CD8-positive, alpha-beta memory T cell (primary cell): ENCODE measurements around the gene OR4D1. TPM values are rescaled to one million over a fixed set of nuclear protein-coding genes. Genes with fewer than 3 reads are reported as not detected.

Source experiments
- CTCF ChIA-PET: fragments of 350-600 bp; sonication (Branson Sonifier 250); formaldehyde crosslinking; loops from one replicate; lab custom pipeline; 2021; ENCODE audit warnings: antibody characterized with exemption; lab: Charles Lee
- POLR2A ChIA-PET: fragments of 350-600 bp; sonication (Branson Sonifier 250); formaldehyde crosslinking; loops from one replicate; lab custom pipeline; 2021; ENCODE audit warnings: antibody characterized with exemption; lab: Charles Lee
- DNase-seq, 5 donors: peaks; one replicate each; pipeline versions ENCODE4 v3.0.0 to v3.0.0-alpha.2; 2020 to 2022; ENCODE audit warnings: mixed read lengths in 1 of 5
- H3K27ac ChIP-seq: one replicate; pipeline ENCODE4 v1.7.0; 2013; ENCODE audit warnings: low read depth, mild to moderate bottlenecking, low read length, moderate library complexity
- H3K27me3 ChIP-seq: 2 replicates; pipeline ENCODE4 v1.7.0; 2013; ENCODE audit warnings: low read length, mild to moderate bottlenecking; ENCODE audit not compliant: insufficient read depth, poor library complexity, severe bottlenecking
- H3K36me3 ChIP-seq: 2 replicates; pipeline ENCODE4 v1.7.0; 2013; ENCODE audit warnings: mild to moderate bottlenecking, low read length, moderate library complexity; ENCODE audit not compliant: insufficient read depth
- H3K4me1 ChIP-seq: 2 replicates; pipeline ENCODE4 v1.7.0; 2013; ENCODE audit warnings: mild to moderate bottlenecking, low read length, moderate library complexity; ENCODE audit not compliant: insufficient read depth
- H3K4me3 ChIP-seq: 2 replicates; pipeline ENCODE4 v1.7.0; 2013; ENCODE audit warnings: mild to moderate bottlenecking, low read length
- H3K9me3 ChIP-seq: 2 replicates; pipeline ENCODE4 v1.7.0; 2013; ENCODE audit warnings: mild to moderate bottlenecking, low read length
- H3K27ac Mint-ChIP-seq, 8 donors: one replicate each; pipeline ENCODE4 v1.8.0; 2020 to 2021; ENCODE audit warnings: mixed read lengths in 8 of 8, mild to moderate bottlenecking in 6 of 8, inconsistent platforms in 3 of 8, moderate library complexity in 3 of 8
- H3K27me3 Mint-ChIP-seq, 2 donors: one replicate each; pipeline ENCODE4 v1.8.0; 2020 to 2021; ENCODE audit warnings: mixed read lengths in 2 of 2, mild to moderate bottlenecking in 1 of 2, moderate library complexity in 1 of 2
- H3K36me3 Mint-ChIP-seq, 3 donors: one replicate each; pipeline ENCODE4 v1.8.0; 2020 to 2021; ENCODE audit warnings: mixed read lengths in 3 of 3, inconsistent platforms in 1 of 3, mild to moderate bottlenecking in 1 of 3
- H3K4me1 Mint-ChIP-seq, 3 donors: one replicate each; pipeline ENCODE4 v1.8.0; 2020 to 2021; ENCODE audit warnings: mixed read lengths in 3 of 3, inconsistent platforms in 1 of 3, mild to moderate bottlenecking in 1 of 3
- H3K4me3 Mint-ChIP-seq, 7 donors: one replicate each; pipeline ENCODE4 v1.8.0; 2020 to 2021; ENCODE audit warnings: mixed read lengths in 7 of 7, mild to moderate bottlenecking in 6 of 7, moderate library complexity in 4 of 7, inconsistent platforms in 2 of 7
- H3K9me3 Mint-ChIP-seq, 5 donors: one replicate each; pipeline ENCODE4 v1.8.0; 2020 to 2022; ENCODE audit warnings: mixed read lengths in 5 of 5, mild to moderate bottlenecking in 3 of 5, moderate library complexity in 2 of 5, inconsistent platforms in 1 of 5
- polyA plus RNA-seq: library from polyadenylated mRNA; unstranded; fragments of 300-500 nt; fragmentation: Illumina TruSeq; gene quantifications from one replicate; pipeline ENCODE4 v1.2.3, GENCODE V29; 2021
- total RNA-seq, 2 experiments: library from RNA; stranded (reverse); gene quantifications; one replicate each; pipeline ENCODE4 v1.2.3, GENCODE V29; 2021

Gene OR4D1
- total and polyA plus RNA-seq, 3 experiments from 2014 or later, result 0.26 to 1.7 (median 0.29) TPM

DNA sequence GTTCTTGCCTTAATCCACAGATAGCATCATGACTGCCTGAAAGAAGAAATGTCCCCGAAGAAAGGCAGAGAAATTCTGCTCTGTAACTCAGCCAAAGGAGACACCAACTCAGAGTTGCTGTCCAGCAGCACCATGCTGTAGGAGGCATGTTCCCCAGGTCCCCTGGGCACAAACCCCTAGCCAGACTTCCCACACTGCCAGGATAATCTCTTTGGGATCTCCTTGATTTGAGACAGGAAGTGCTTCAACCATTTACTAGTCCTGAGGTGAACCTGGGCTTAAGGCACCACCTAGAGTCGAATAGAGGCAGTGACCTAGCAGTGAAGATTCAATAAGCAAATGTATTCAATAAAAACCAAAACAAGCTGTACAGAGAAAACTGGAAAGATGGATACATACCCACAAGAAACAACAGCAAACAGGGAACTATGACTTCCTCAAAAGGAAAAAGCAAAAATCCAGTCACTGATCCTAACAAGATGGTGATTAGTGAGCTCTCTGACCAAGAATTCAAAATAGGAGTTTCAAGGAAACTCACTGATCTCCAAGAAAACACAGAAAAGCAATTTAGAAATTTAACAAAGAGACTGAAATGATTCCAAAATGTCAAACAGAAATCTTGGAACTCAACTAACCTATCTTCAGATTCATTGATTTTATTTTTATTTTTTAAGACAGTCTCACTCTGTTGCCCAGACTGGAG lies 24.3 kb downstream of the OR4D1 start:
- peak overlapping the region in 6 of 7 donors; percentile 16 to 55 (median 46) for H3K4me3 Mint-ChIP-seq

DNA sequence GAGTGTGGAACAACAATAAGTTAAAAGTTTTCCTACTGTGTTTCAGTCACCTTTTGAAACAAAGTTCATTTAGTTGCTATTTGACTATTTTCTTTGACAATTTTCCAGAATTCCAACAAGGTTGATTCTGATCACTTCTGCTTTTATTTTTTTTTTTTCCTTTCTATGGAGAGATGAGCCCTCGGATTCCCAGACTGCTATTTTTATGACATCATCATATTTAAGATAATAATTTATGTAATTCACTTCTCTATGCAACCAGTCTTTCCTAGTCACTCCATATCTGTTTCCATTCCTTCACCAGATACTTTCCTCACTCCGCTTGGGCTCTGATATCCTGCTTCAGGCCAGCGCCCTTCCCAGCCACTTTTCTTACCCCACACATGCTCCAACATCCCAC lies 26.7 kb downstream of the OR4D1 start:
- Histone ChIP-seq H3K4me1 (peaks cover 26% of the 10 kb centered on the region), H3K36me3 (no peaks in the 10 kb centered on the region), H3K4me3 (no peak overlapping the region), H3K27me3 (peaks cover 6% of the 10 kb centered on the region), H3K9me3 (no peaks in the 10 kb centered on the region), H3K27ac (no peak overlapping the region)
- Mint-ChIP-seq H3K4me1 (peaks cover 26 to 29% (median 28%) of the 10 kb centered on the region in 3 donors), H3K36me3 (peaks cover 0 to 1% (median 0%) of the 10 kb centered on the region in 3 donors), H3K27me3 (peaks cover 0 to 18% of the 10 kb centered on the region in 2 donors), H3K9me3 (peaks cover 0 to 1% (median 0%) of the 10 kb centered on the region in 5 donors), H3K4me3 (no peak overlapping the region), H3K27ac (peak overlapping the region in 1 of 8 donors; percentile 4)
- CTCF ChIA-PET, result interaction anchor here (1.3 kb wide), 1 partner anchor 61 kb away, joined by 3 read pairs; no protein-coding TSS in a partner anchor
- POLR2A ChIA-PET, result interaction anchor here (0.7 kb wide), 1 partner anchor 1965 kb away, joined by 3 read pairs; no protein-coding TSS in a partner anchor
- no peak for DNase-seq

More for the DNA sequence above, 24.3 kb downstream of the OR4D1 start:
- peaks cover 0 to 8% (median 3%) of the 10 kb centered on the region in 3 donors for H3K36me3 Mint-ChIP-seq
- Histone ChIP-seq H3K27me3 (peaks cover 6% of the 10 kb centered on the region), H3K9me3 (no peaks in the 10 kb centered on the region), H3K4me1 (peaks cover 43% of the 10 kb centered on the region), H3K36me3 (no peaks in the 10 kb centered on the region), H3K27ac (no peak overlapping the region), H3K4me3 (no peak overlapping the region)
- H3K27me3 Mint-ChIP-seq, result peaks cover 2 to 12% of the 10 kb centered on the region in 2 donors
- peaks cover 41 to 49% (median 46%) of the 10 kb centered on the region in 3 donors for H3K4me1 Mint-ChIP-seq
- ChIA-PET CTCF (interaction anchor here (0.7 to 4.9 kb wide), 24 partner anchors 9 to 324 kb away, joined by 3 to 90 read pairs (median 4); partner anchors contain the start of gene SRSF1), POLR2A (interaction anchor here (2.0 kb wide), 1 partner anchor 52 kb away, joined by 9 read pairs; no protein-coding TSS in a partner anchor)
- peaks cover 0 to 1% (median 0%) of the 10 kb centered on the region in 5 donors for H3K9me3 Mint-ChIP-seq
- DNase-seq, result peak in 4 of 5 donors; percentile 21 to 67 (median 58)
- H3K27ac Mint-ChIP-seq, result peak overlapping the region; percentile 13 to 91 (median 69)

DNA sequence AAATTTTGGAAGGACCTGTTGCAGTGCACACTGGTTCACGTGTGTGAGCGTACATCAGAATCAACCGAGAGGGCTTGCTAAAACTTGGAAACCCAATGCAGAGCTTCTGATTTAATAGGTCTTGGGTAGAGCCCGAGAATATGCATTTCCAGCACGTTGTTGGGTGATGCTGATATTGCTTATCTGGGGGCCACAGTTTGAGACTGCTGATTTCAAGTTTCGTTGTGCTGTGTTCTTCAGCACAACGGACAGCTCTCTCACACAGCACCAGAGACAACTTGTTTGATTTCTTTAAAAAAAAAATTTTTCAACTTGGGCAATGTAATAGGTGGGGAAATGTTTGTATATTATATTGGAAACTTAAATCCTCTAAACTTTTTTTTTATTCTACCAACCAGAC lies 28.0 kb downstream of the OR4D1 start:
- no peak for DNase-seq
- Mint-ChIP-seq H3K27ac (no peak overlapping the region), H3K4me1 (peaks cover 14 to 16% (median 15%) of the 10 kb centered on the region in 3 donors), H3K36me3 (peaks cover 0 to 1% (median 0%) of the 10 kb centered on the region in 3 donors), H3K27me3 (peaks cover 0 to 18% of the 10 kb centered on the region in 2 donors), H3K4me3 (no peak overlapping the region), H3K9me3 (peaks cover 0 to 1% (median 0%) of the 10 kb centered on the region in 5 donors)
- Histone ChIP-seq H3K27ac (no peak overlapping the region), H3K9me3 (no peaks in the 10 kb centered on the region), H3K4me1 (peaks cover 15% of the 10 kb centered on the region), H3K4me3 (no peak overlapping the region), H3K36me3 (no peaks in the 10 kb centered on the region), H3K27me3 (peaks cover 6% of the 10 kb centered on the region)
- CTCF ChIA-PET, result no interaction called here
- POLR2A ChIA-PET, result no interaction called here

DNA sequence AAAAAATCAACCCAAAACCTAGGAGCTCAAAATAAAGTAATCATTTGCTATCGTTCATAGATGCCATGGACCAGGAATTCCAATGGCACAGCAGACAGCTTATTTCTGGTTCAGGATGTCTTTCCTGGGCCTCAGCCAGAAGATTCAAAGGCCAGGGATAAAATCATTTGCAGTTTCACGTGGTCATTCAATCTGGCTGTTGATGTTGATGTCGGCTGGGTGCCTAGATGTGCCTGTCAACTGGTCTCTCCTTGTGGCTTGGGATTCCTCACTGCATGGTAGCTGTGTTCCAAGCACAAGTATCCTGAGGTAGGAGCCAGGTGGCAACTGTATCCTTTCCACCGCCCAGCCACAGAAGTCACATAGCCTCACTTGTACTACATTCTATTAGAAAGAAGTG lies 33.6 kb downstream of the OR4D1 start:
- peaks cover 1 to 16% of the 10 kb centered on the region in 2 donors for H3K27me3 Mint-ChIP-seq
- peaks cover 0 to 5% (median 5%) of the 10 kb centered on the region in 3 donors for H3K4me1 Mint-ChIP-seq
- H3K27ac Mint-ChIP-seq, result peak overlapping the region in 1 of 8 donors; percentile 11
- Histone ChIP-seq H3K4me3 (no peak overlapping the region), H3K36me3 (no peaks in the 10 kb centered on the region), H3K9me3 (no peaks in the 10 kb centered on the region), H3K27me3 (no peaks in the 10 kb centered on the region), H3K4me1 (no peaks in the 10 kb centered on the region), H3K27ac (no peak overlapping the region)
- DNase-seq, result no peak
- ChIA-PET CTCF (interaction anchor here (0.9 to 2.4 kb wide), 3 partner anchors 9 to 18 kb away, joined by 3 to 6 read pairs (median 4); no protein-coding TSS in a partner anchor), POLR2A (no interaction called here)
- H3K36me3 Mint-ChIP-seq, result no peaks in the 10 kb centered on the region
- no peak overlapping the region for H3K4me3 Mint-ChIP-seq
- H3K9me3 Mint-ChIP-seq, result no peaks in the 10 kb centered on the region

DNA sequence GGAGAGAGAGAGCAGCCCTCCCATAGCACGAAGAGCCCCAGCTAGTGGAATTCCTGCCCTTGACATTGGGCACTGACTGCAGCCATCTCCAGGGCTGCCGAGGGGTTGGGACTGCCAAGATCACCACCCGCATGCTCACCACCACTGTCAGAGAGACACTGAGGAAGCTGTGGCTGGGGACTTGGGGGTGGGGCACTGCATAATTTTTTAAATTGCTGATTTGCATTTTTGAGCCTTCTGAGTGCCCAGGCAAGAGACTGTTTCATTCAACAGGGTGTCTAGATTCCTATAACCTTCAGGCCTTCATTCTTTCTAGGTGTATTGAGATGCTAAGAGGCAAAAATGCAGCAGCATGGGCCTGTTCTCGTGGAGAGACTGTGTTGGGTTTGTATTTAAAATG lies 35.3 kb downstream of the OR4D1 start:
- Histone ChIP-seq H3K9me3 (no peaks in the 10 kb centered on the region), H3K36me3 (no peaks in the 10 kb centered on the region), H3K27ac (no peak overlapping the region), H3K4me1 (no peaks in the 10 kb centered on the region), H3K4me3 (no peak overlapping the region), H3K27me3 (no peaks in the 10 kb centered on the region)
- ChIA-PET POLR2A (no interaction called here), CTCF (interaction anchor here (1.7 kb wide), 1 partner anchor 11 kb away, joined by 4 read pairs; no protein-coding TSS in a partner anchor)
- DNase-seq, result no peak
- H3K4me3 Mint-ChIP-seq, result no peak overlapping the region
- H3K27me3 Mint-ChIP-seq, result peaks cover 10 to 12% of the 10 kb centered on the region in 2 donors
- H3K9me3 Mint-ChIP-seq, result no peaks in the 10 kb centered on the region
- no peaks in the 10 kb centered on the region for H3K36me3 Mint-ChIP-seq
- H3K4me1 Mint-ChIP-seq, result peaks cover 0 to 5% (median 5%) of the 10 kb centered on the region in 3 donors
- no peak overlapping the region for H3K27ac Mint-ChIP-seq

DNA sequence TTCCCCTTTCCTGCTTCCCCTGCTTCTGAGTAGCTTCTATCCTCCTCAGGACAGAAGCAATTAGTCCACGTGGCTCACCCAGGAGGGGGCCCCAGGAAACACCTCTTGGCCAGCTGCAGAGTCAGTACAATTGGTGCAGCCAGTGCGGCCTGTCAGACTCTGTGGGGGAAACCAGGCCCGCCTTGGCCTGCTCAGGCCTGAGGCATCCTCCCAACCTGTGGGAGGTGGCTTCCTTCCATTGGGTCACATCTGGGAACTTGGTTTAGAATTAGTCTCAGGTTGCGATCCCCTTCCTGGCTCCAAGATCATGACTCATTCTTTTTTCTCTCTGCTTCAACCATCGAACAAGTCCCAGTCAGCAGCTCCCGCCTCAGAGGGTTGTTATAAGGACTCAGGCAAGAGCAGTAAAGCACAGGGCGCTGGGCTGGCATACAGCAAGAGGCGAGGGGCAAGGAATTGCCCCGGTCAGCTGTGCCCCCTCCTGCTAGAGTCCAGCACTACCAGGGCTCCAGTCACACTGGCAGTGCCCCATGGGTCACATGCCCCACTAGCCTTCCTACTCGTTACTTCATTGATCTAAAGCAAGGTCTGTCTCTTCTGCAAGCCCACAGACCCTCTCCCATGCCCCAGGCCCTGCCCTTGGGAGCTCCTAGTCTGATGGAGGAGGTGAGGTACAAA lies 36.3 kb downstream of the OR4D1 start:
- Histone ChIP-seq H3K4me3 (no peak overlapping the region), H3K36me3 (no peaks in the 10 kb centered on the region), H3K4me1 (no peaks in the 10 kb centered on the region), H3K27ac (peak overlapping the region; percentile 54), H3K27me3 (no peaks in the 10 kb centered on the region), H3K9me3 (no peaks in the 10 kb centered on the region)
- POLR2A ChIA-PET, result no interaction called here
- Mint-ChIP-seq H3K4me1 (peaks cover 0 to 5% (median 5%) of the 10 kb centered on the region in 3 donors), H3K36me3 (no peaks in the 10 kb centered on the region), H3K27me3 (peaks cover 12% of the 10 kb centered on the region in 2 donors), H3K27ac (peak overlapping the region in 1 of 8 donors; percentile 47), H3K4me3 (no peak overlapping the region), H3K9me3 (no peaks in the 10 kb centered on the region)
- no peak for DNase-seq
- CTCF ChIA-PET, result no interaction called here

DNA sequence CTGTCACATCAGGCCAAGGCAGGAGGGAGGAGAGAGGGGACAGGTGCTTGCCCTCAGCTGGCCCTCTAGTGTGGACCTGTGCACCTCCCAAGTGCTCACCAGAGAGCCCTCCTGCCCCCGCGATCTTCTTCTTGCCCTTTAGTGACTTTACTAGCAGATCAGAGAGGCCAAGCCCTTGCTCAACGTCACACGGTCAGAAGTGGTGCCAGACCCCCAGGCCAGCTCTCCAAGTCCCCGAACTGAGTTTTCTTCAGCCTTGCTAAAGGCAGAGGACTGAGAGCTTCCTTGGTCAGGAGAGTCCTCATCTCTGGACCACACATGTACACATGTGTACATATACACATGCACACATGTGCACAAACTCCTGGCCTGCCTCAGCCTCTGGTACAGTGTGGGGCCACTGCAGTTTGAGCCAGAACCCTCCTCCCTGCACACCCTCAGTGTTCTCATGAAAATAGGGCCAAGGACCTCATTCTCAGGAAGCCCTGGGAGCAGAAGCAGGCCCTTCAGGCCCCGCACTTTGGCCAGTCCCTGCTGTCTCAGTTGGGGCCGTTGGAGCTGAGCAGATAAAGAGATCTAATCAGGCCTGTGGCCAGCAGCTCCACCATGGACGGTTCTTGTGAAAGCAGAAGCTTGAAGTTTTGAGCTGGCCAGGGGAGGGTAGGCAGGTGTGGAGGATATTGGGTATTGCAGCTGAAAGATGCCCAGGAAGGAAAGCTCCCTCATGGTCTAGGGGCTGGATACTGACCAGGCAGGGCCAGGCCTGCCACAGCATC lies 37.0 kb downstream of the OR4D1 start:
- no peaks in the 10 kb centered on the region for H3K4me1 ChIP-seq
- DNase-seq, result no peak
- Mint-ChIP-seq H3K27me3 (peaks cover 12 to 19% of the 10 kb centered on the region in 2 donors), H3K27ac (no peak overlapping the region), H3K4me1 (peaks cover 0 to 5% (median 5%) of the 10 kb centered on the region in 3 donors), H3K36me3 (no peaks in the 10 kb centered on the region), H3K4me3 (no peak overlapping the region), H3K9me3 (no peaks in the 10 kb centered on the region)
- no peak overlapping the region for H3K4me3 ChIP-seq
- H3K36me3 ChIP-seq, result no peaks in the 10 kb centered on the region
- ChIA-PET POLR2A (no interaction called here), CTCF (interaction anchor here (0.9 kb wide), 1 partner anchor 13 kb away, joined by 3 read pairs; no protein-coding TSS in a partner anchor)
- H3K27me3 ChIP-seq, result no peaks in the 10 kb centered on the region
- peak overlapping the region; percentile 54 for H3K27ac ChIP-seq
- no peaks in the 10 kb centered on the region for H3K9me3 ChIP-seq
